ENCODE measurements around the gene HBA2.
"Not testable (repeated sequence)": the region's sequence is repeated elsewhere in the genome, so short reads cannot be mapped to it uniquely, and the experiment has no call there.

HBA2 gene

GRCh38 chr16:176006-176405, 3.3 kb downstream of the HBA2 start:
- DNase-seq: not testable (repeated sequence)

GRCh38 chr16:176477-177382, 4.1 kb downstream of the HBA2 start, which contains the start of gene HBA1:
Gene HBA1 (plus strand): TSS chr16:176680. CDS start chr16:176717, 37 bp downstream.
- not testable (repeated sequence) for DNase-seq

- no peak for DNase-seq
Measured at GRCh38 chr16:177394-177822, 4.7 kb downstream of the HBA2 start.

DNA sequence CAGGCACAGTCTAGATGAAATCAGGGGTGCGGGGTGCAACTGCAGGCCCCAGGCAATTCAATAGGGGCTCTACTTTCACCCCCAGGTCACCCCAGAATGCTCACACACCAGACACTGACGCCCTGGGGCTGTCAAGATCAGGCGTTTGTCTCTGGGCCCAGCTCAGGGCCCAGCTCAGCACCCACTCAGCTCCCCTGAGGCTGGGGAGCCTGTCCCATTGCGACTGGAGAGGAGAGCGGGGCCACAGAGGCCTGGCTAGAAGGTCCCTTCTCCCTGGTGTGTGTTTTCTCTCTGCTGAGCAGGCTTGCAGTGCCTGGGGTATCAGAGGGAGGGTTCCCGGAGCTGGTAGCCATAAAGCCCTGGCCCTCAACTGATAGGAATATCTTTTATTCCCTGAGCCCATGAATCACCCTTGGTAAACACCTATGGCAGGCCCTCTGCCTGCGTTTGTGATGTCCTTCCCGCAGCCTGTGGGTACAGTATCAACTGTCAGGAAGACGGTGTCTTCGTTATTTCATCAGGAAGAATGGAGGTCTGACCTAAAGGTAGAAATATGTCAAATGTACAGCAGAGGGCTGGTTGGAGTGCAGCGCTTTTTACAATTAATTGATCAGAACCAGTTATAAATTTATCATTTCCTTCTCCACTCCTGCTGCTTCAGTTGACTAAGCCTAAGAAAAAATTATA, 5.4 kb downstream of the HBA2 start:
- no peak for DNase-seq

- no peak for DNase-seq
Measured at GRCh38 chr16:178668-179015, 6.0 kb downstream of the HBA2 start.

DNA sequence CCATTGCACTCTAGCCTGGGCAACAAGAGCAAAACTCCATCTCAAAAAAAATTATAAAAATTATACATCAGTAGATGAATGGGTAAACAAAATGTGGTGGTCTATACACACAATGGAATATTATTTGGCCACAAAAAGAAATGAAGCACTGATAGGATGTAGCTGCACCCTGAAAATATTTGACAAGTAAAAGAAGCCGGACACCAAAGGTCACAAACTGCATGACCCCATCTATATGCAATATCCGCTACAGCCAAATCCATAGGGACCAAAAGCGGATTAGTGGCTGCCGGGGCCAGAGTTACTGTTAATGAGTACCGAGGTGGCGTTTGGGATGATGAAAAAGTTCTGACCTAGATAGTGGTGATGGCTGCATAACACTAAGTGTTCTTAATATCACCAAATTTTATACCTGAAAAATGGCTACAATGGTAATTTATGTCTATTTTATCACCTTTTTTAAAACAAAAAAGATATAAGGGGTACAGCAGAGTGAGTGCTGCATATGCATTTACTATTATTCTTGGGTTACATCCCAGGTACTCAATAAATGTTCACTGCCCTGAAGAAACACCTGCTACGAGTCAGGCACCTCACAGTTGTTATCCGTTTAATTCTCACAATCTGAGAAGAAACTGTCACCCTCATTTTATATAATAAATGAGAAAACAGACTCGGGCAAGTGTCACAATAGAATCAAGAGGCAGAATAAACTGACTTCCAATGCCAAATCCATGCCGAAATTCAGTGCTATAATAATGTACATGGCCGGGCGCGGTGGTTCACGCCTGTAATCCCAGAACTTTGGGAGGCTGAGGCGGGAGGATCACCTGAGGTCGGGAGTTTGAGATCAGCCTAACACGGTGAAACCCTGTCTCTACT, 6.8 kb downstream of the HBA2 start:
- no peak for DNase-seq

DNA sequence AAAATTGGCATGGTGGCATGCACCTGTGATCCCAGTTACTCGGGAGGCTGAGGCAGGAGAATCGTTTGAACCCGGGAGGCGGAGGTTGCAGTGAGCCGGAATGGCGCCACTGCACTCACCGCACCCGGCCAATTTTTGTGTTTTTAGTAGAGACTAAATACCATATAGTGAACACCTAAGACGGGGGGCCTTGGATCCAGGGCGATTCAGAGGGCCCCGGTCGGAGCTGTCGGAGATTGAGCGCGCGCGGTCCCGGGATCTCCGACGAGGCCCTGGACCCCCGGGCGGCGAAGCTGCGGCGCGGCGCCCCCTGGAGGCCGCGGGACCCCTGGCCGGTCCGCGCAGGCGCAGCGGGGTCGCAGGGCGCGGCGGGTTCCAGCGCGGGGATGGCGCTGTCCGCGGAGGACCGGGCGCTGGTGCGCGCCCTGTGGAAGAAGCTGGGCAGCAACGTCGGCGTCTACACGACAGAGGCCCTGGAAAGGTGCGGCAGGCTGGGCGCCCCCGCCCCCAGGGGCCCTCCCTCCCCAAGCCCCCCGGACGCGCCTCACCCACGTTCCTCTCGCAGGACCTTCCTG, 7.5 kb downstream of the HBA2 start, which contains the start of gene HBQ1:
Gene HBQ1, plus strand, starts transcription at position 359 of the 575 bp plus-strand sequence. Its CDS starts 28 bp downstream, at position 387.
- no peak for DNase-seq

- peak; percentile 85 for DNase-seq
Measured at GRCh38 chr16:180681-181564, 8.2 kb downstream of the HBA2 start.

DNA sequence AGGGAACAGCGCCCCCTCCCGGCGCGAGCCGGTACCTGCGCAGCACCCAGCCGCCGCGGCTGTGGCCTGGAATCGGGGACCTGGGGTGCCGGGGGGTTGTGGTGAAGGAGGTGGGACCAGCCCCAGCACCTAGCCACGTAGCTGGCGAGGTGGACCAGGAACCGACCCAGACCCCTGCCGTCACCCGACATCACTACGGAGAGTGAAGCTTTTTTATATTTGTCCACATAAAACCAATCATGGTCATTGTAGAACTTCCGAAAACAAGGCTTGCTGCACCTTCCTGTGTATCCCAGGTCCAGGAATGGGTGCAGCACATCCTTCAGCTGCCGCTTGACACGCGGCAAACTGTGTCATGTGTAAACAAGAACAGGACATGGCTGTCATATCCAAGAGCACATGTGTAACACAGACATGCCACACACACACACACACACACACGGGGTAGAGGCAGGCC, 8.9 kb downstream of the HBA2 start:
- DNase-seq: no peak

DNA sequence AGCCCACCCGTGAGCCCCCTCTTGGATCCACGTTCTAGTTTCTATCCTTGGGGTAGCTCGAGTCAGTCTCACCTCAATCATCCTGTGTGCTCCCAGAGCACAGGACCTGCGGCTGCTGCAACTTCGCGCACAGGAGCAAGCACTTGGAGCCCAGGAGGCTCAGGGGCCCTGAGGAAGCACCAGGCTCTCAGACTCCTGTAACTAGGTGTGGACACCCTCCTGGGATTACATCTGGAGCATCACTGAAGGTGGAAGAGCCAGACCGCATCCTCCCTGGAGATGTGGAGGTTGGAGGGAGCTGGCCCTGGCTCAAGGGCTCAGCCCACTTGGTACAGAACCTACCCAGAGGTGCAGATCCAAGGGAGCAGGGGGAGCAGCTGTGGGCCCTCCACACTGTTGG, 10.3 kb downstream of the HBA2 start:
- DNase-seq: no peak

GRCh38 chr16:185213-185612, 12.5 kb downstream of the HBA2 start:
- DNase-seq: no peak

DNA sequence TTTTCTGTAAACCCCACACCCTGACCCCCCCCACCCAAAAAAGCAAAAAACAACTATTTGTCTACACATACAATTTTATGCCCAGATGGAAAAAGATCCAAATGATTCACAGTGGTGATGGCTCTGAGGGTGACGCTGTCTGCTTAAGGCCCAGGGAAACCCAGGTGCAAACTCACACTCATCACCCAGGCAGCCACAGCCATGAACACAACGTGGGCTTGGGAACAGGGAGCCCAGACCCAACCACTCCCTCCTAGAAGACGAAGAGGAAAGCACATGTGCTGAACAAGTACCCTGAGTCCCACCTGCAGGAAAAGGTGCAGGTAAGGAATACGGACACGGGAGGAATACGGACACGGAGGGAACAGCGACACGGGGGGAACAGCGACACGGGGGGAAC, 13.0 kb downstream of the HBA2 start:
- DNase-seq: no peak

GRCh38 chr16:187330-187729, 14.7 kb downstream of the HBA2 start:
- no peak for DNase-seq

- DNase-seq: no peak
Measured at GRCh38 chr16:188674-189073, 16.0 kb downstream of the HBA2 start.

DNA sequence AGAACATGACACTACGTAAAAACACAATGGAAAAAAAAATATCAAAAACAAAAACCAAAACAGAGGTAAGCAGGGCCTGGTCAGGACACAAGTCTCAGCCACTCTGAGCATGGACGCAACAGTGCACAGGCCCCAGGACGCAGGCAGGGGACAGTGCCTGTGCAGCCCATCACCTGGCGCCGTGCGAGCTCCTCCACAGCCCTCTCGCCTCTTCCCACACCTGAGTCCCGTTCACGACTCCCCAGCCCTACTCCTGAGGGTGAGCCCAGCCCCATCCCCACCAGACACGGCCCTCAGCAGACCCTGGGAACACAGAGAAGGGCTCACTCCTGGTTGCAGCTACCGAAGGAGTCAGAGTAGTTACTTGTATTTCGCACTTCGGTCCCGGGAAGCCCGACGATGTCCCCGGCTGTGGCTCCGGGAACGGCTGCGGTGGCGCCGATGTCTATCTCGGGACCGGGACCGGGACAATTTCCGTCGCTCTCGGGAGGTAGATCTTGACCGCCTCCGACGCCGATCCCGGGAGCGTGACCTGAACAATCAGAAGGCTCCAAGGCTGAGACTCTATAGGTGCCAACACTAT, 17.0 kb downstream of the HBA2 start:
- DNase-seq: no peak

DNA sequence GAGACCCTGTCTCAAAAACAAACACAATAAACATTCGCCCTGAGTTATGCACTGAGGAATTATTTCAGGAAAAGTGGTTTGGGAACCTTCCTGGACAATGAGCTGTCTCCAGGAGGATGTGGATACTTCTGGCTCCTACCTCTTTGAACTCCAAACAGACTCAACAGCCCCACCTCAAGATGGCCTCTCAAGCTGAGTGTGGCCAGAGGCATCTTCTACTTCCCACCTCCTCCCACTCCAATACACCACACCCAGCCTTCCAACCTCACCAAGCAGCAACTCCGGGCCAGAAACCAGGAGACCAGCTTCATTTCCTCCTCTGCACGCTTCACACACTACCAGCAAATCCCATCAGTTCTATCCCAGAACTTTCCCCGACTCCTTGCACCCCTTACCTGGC, 19.2 kb downstream of the HBA2 start:
- no peak for DNase-seq

DNA sequence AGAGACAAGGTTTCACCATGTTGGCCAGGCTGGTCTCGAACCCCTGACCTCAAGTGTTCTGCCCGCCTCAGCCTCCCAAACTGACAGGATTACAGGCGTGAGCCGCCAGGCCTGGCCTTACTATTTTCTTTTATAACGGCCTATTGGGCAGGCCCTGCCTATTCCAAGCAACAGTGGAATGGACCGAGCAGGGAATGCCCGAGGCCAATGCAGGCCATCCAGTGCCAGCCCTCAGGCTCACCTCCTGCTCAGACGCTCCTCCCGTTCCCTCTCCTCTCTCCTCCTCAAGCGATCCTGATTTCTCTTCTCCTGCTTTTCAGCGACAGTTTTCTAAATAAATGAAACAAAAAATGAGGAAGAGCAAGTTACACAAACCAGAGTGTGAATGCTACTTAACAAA, 20.0 kb downstream of the HBA2 start:
- no peak for DNase-seq

- no peak for DNase-seq
Measured at GRCh38 chr16:193441-193840, 20.8 kb downstream of the HBA2 start.

DNA sequence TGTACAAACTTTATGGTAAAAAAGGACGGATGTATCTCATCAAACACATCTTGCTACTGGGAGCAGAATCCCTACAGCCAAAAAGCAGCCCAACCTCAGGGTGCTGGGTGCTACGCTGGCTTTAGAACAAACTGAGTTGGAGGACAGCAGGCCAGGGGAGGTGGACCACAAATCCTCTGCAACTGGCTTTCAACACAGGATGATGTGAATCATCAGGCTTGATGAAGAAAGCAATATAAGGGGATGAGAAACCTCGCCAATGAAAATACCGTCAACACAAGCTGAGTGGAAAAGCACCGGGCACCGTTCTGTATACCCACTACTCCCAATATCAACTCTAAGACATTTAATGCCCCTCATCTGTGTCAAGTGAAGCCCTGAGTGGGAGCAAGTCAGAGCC, 21.8 kb downstream of the HBA2 start:
- DNase-seq: no peak

DNA sequence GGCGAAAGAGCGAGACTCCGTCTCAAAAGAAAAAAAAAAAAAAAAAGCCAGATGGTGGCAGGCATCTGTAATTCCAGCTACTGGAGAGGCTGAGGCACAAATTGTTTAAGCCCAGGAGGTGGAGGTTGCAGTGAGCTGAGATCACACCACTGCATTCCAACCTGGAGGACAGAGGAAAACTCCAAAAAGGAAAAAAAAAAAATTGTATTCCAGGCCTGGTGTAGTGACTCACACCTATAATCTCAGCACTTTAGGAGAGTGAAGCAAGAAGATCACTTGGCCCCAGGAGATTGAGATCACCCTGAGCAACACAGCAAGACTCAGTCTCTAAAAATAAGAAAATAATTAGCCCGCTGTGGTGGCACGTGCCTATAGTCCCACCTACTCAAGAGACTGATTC, 27.7 kb downstream of the HBA2 start:
- DNase-seq: no peak

DNA sequence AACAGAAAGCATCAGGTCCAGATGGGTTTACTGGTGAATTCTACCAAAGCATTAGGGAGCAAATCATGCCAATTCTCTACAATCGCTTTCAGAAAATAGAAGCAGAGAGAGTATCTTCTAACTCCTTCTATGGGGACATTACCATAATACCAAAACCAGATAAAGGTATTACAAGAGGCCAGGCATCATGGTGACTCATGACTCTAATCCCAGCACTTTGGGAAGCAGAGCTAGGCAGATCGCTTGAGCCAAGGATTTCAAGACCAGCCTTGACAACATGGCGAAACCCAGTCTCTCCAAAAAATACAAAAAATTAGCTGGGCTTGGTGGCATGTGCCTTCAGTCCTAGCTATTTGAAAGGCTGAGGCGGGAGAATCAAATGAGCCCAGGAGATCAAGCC, 30.6 kb downstream of the HBA2 start:
- no peak for DNase-seq
